Kasumi-1 (cell line): Measurements from ENCODE around the gene URI1.
A peak's percentile ranks its signal among the peaks of the same experiment; 100 is the strongest.
"Not testable (repeated sequence)": the region's sequence is repeated elsewhere in the genome, so short reads cannot be mapped to it uniquely, and the experiment has no call there.

Experiments
- DNase-seq, 2 experiments: peaks; one replicate each; lab custom pipeline; 2025; lab: John Stamatoyannopoulos, UW

URI1 gene, protein sequence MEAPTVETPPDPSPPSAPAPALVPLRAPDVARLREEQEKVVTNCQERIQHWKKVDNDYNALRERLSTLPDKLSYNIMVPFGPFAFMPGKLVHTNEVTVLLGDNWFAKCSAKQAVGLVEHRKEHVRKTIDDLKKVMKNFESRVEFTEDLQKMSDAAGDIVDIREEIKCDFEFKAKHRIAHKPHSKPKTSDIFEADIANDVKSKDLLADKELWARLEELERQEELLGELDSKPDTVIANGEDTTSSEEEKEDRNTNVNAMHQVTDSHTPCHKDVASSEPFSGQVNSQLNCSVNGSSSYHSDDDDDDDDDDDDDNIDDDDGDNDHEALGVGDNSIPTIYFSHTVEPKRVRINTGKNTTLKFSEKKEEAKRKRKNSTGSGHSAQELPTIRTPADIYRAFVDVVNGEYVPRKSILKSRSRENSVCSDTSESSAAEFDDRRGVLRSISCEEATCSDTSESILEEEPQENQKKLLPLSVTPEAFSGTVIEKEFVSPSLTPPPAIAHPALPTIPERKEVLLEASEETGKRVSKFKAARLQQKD

DNA sequence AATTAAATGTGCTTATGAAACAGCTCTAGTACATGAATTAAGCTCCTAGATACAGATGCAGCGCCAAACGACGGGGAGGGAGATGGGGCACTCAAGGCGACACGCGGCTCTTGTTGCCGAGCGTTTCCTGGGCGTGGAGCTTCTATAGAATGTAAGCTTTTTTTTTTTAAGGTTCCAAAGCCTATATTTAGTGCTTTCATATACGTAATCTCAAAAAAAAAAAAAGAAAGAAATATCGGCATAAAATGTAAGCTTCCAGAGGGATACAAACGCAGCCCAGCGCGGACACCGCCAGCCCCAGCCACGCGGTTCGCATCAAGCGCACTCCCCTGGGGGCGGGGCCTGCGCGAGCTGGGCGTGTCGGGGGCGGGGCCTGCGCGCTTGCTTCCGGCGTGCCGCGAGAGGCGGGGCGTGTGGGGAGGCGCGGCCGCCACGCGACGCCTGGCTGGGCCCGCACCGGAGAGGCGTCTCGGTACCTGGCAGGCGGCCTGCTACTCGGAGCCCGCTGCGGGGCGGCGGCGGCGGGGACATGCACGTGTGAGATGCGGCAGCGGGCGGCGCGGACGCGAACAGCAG, at the start of gene URI1:
TSS of gene URI1 (plus strand) at position 412 of the 576 bp plus-strand sequence. CDS start 309 bp downstream, outside the sequence.
- DNase-seq: peak; percentile 74 to 78

DNA sequence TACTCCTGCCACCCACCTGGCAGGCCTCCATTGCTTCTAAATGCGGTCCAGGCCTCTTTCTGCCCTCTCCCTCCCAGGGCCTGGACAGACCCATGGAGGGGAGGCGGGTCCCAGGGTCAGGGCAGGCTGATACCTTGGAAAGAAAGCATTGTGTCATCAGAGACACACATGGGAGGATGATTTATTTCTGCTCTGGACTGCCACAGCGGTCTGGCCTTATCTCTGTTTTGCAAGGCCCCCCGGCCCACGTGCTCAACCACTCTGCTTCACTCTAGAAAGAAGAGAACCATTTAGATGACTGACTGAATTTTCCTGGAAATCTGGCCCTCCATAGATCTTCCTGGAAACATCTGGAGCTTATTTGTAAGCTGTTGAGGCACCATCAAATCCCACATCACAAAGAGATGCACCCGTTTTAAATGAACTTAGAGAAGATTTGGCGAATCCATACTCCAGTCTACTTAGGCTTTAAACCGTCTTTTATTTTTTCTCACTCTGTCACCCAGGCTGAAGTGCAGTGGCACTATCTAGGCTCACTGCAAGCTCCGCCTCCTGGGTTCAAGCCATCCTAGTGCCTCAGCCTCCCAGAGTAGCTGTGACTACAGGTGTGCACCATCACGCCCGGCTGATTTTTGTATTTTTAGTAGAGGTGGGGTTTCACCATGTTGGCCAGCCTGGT, 48.3 kb upstream of the URI1 start:
- no peak for DNase-seq

DNA sequence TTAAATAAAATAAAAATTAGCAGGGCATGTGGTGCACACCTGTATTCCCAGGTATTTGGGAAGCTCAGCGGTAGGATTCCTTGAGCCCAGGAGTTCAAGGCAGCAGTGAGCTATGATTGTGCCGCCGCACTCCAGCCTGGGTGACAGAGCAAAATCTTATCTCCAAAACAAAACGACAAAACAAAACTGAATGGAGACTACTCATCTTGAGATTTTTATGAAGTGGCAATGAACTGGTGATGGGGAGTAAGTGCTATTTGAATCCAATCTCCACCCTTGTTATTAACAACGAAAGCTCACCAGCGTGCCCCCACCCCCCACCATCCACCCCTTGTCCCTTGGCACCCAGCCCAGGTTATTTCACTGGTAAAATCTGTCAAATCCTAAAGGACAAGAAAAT, 45.2 kb upstream of the URI1 start:
- DNase-seq: no peak

DNA sequence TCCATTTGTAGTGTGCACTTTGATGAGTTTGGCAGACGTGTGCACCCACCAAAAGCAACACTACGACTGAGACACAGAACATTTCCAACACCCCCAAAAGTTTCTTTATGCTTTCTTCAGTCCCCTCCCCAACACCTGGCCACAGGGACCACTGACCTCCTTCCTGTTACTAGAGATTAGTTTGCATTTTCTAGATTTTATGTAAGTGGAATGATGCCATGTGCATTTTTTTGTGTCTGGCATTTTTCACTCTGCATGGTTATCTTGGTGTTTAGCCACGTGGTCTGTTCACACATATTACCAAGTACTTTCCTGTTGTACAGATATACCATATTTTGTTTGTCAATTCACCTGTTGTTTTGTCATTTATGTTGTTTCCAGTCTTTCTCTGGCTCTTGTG, 44.6 kb upstream of the URI1 start:
- DNase-seq: no peak

DNA sequence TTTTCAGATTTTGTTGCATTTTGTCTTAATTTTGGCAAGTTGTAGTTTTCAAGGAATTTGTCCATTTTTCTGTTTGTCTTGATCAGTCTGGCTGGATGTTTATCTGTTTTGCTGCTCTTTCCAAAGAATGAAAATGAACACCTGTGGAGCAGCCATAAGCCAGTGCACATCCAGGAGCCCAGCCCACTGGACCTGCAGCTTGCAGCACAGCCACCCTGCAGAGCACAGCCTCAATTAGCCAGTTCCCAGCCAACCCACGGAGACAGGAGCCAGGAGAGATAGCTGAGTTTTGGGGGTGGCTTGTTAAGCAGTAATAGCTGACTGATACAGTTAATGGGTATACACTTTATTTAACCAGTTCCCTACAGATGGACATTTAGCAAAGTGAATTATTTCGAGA, 38.0 kb upstream of the URI1 start:
- DNase-seq: no peak

DNA sequence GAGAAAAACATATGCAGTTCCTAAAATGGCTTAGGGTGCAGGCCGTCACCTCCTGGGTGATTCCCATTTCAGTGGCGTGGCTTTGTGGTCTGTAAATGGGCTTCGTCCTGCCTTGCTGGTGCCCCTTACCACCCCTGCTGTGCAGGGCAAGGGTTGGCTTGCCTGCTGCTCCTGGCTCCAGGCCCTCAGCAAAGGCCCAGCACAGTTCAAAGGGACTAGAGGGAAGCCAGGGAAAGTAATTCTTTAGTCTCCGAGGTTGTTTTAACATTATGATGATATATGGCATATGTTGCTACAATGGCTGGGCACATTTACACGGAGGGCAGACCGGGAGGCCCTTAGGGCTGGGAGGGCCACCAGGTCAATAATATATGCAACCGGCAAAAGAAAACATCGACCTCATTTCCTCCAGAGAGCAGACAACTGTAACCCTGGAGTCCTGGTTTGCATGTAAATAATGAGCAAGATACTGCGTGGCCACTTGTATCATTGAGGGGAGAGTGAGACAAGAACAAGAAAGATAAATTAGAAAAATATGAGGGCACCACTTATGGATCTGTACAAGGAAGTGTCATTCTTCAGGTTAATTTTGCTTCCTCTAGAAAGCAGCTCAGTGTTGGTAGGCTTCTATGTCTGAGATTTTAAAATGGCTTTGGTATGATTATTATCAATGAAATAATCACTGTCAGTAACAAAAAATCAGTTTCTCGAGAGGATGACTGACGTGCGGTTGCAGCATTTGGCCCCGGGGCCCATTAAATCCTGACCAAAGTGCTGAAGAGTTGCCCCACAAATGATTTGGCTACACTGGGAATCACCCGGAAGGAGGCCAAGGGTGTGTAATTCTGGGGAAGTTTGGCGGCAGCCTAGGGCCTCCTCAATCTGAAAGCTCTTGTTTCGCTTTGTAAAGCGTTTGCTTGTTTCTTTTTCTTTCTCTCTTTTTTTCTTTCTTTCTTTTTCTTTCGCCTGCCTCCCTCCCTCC, 32.8 kb upstream of the URI1 start:
- no peak for DNase-seq

DNA sequence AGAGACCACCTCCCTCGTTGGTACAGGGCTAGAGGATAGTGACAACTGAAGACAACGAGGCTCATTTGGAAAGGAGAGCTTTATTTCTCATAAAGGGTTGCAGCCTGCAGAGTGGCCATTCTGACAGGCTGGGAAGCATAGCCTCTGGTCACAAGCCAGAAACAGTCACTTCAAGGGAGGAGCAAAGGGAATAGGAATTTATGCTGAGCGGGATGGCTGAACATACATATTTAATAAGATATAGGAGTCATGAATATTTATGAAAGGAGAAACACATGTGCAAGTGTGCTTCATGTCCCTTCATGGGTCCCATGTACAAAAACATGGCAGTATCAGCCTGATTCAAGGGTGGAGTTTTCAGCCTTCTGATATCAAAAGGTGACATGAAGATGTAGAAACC, 27.1 kb upstream of the URI1 start:
- no peak for DNase-seq

DNA sequence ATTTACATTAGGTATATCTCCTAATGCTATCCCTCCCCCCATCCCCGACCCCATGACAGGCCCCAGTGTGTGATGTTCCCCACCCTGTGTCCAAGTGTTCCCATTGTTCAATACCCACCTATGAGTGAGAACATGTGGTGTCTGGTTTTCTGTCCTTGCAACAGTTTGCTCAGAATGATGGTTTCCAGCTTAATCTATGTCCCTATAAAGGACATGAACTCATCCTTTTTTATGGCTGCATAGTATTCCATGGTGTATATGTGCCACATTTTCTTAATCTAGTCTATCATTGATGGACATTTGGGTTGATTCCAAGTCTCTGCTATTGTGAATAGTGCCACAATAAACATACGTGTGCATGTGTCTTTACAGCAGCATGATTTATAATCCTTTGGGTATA, 26.2 kb upstream of the URI1 start:
- DNase-seq: not testable (repeated sequence)

DNA sequence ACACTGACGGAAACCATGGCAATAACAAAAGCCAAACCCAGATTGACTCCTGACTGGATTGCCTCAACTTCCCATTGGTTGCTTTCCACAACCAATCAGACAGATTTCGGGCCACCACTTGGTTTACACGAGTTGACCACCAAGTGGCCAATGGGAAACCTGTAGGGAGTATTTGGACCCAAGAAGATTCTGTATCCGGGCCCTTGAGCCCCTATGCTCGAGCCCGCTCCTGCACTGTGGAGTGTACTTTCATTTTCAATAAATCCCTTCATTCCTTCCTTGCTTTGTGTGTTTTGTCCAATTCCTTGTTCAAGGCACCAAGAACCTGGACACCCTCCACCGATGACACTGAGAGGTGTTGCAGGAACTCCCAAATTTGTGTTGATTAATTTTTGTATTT, 24.1 kb upstream of the URI1 start:
- DNase-seq: no peak

DNA sequence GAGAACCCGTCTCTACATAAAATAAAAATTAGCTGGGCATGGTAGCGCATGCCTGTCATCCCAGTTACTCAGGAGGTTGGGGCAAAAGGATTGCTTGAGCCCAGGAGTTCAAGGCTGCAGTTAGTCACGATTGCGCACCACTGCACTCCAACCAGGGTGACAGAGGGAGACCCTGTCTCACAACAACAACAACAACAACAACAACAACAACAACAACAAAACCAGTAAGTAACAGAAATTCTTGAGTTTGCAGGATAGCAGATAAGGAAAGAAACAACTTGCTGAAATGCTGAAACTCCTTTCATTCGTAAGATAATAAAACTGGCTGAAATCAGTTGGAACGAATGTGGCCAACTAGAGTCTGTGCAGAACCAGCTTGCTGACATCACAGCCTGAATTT, 23.1 kb upstream of the URI1 start:
- no peak for DNase-seq

DNA sequence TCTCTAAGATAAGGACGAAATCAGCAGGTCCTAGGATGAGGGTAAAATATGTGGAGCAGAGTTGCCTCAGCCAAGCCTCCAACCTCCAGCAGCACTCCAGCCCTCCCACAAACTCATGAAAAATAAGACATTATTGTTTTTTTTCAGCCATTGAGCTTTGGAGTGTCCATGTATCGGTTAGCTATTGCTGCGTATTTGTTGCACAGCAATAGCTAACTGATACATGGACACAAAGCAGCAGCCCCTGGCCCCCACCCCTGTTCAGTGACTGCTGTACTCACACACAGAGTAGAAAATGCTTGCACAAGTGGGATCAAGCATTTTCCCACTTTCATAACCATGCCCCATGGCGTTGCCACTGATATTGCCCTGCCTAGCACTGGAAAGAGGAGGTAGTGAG, 19.1 kb upstream of the URI1 start:
- no peak for DNase-seq

DNA sequence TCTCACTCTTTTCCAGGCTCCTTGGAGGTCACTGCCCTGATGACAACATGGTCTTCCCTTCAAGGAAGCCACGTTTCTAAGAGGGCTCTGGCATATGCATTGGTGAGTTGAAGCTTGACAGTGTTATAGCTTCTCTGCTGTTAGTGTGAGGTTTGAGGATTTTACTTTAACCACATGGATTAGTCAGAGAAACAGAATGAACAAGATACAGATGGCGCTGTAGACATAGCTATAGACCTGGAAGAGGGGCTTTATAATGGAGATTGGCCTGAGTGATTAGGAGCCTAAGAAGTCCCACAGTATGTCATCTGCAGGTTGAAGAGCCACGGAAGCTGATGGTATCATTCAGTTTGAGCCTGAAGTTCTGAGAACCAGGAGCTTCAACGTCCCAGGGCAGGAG, 18.4 kb upstream of the URI1 start:
- peak in 1 of 2 experiments; percentile 13 for DNase-seq

DNA sequence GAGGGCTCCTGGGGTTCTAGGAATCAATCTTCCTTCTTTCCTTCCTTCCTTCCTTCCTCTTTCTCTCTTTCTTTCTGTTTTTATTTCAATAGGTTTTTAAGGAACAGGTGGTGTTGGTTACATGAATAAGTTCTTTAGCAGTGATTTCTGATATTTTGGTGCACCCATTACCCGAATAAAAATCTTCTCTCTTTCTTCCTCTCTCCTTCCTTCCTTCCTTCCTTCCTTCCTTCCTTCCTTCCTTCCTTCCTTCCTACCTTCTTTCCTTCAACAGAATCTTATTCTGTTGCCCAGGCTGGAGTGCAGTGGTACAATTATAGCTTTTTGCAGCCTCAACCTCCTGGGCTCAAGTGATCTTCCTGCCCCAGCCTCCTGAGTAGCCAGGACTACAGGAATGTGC, 16.0 kb upstream of the URI1 start:
- DNase-seq: no peak

DNA sequence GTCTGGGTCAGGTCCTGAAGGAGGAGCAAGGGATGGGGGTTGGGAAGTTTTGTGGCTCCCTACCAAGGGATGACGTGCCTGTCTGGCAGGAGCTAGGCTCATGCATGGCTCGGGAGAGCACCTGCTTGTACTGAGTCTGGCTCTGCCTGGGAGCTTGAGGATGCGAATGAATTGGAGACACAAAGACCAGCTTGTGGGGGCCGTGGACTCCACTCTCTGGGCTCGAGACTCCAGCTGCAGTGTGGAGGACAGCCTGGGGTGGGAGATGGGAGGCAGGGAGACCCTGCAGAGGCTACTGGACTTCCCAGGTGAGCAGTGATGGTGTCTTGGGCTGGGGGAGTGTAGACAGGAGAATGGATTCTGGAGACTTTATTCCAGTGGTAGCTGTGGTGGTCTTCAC, 15.2 kb upstream of the URI1 start:
- no peak for DNase-seq

DNA sequence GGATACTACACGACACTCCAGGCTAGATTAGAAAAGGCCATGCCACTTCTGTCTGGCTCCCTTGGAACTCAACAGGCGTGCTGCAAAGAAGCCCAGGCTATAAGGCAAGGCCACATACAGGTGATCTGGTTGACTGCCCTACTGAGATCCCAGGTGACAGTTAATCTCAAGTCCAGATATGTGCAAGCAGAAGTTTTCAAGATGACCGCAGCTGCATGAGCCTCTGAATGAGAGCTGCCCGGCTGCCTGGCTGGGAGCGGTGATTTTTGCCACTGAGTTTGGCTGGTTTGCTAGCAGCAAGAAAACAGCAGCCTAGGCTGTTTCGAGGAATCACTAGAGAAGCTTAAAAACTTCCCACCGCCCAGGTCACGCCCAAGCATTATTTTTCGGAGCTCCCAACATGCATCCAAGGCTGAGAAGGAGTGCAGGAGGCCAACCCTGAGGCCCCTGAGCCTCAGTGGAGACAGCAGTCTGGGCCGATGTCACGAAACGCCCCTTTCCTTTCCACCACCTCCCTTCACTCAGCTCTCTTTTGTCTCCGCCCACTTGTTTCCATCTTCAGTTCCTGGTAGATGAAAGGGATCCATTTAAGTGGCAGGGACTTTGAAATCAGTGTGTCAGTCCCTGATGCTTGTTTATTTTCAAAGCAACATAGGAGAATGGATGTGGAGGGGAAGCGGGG, 14.0 kb upstream of the URI1 start:
- DNase-seq: no peak

DNA sequence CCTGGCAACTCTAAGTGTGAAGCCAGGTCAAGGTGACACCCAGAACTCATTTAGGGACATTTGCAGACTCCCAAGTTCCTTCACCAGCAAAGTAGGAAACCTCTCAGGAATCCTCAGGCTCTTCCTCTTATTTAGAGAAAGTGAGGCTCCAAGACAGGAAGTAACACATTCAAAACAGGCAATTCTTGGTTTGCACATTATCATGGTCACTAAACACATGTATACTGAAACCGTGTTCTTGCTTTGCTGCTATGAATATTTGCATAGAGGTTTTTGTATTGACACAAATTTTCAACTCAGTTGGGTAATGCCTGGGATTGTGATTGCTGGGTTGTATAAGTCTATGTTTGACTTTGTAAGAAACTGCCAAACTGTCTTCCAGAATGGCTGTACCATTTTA, 13.2 kb upstream of the URI1 start:
- DNase-seq: no peak

DNA sequence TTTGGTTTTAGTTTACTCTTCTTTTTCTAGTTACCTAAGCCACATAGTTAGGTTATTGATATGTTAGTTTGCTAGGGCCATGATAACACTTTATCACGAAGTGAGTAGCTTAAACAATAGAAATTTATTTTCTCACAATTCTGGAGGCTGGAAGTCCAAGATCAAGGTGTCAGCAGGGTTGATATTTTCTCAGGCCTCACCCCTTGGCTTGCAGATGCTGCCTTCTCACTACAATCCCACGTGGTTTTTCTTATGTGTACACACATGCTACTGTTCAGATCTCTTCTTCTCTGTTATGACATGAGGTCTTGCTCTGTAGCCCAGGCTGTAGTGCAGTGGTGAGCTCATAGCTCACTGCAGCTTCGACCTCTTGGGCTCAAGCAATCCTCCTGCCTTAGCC, 7.8 kb upstream of the URI1 start:
- no peak for DNase-seq

DNA sequence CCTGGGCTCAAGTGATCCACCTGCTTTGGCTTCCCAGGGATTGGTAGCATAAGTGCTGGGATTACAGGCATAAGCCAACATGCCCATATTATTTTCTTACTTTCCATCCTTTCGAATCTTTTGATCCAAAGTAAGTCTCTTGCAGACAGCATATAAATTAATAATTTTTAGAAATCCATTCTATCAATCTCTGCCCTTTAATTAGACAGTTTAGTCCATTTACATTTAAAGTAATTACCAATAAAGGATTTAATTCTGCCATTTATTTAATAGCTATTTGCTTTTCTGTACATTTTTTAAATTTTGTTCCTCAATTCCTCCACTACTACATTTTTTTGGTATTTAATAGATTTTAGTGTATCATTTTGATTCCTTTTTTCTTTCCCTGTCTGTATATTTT, 7.3 kb upstream of the URI1 start:
- DNase-seq: no peak

DNA sequence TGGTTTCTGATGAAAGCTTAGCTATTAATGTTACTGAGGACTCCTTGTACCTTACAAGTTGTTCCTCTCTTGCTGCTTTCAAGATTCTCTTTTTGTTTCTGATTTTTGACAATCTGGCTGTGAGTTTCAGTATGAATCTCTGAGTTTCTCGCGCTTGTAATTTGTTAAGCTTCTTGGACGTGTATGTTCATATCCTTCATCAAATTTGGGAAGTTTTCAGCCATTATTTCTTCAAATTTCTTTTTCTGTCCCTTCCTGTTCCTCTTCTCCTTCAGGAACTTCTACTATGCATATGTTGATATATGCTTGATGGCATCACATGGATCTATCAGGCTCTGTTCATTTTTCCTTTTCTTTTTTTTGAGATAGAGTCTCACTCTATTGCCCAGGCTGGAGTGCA, 5.6 kb upstream of the URI1 start:
- DNase-seq: no peak

DNA sequence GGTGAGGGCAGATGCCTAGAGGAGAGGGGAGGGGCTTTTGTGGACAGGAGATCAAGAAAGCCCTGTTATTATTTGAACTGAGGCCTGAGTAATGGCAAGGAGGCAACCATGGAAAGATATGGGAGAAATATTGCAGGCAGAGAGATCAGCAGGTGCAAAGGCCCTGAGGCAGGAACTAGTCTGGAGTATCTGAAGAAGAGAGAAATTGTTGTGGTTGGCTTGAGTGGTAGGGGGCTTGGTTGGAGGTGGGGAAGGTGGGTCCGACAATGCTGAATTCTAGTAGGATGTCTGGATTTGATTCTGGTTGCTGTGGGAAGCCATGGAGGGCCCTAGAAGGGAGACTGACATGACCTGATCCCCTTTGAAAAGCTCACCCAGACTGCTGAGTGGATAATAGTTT, 2.4 kb upstream of the URI1 start:
- no peak for DNase-seq

DNA sequence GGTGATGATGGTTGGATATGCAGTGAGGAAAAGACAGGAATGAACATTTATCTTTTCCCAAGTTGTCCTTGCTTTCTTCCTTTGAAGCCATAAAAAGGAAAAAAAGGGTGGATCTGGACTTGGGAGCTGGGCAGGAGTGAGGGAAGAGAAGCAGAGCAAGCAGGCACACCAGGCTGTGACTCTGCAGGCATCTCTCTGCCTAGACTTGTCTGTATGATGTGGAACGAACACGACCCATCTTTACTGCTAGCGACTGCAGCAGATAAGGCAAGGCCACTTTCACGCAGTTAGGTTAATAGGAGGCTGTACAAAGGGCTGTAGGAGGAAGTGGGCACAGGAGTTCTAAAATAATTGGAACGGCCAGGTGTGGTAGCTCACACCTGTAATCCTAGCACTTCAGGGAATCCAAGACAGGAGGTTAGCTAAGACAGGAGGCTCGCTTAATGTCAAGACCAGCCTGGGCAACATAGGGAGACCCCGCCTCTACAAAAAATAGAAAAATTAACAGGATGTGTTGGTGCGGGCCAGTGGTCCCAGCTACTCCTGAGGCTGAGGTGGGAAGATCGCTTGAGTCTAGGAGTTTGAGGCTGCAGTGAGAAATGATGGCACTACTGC, 961 bp upstream of the URI1 start:
- DNase-seq: no peak
